HG02571 (cell line): ENCODE measurements around the gene HSPA1A.
"Not testable (repeated sequence)": the region's sequence is repeated elsewhere in the genome, so short reads cannot be mapped to it uniquely, and the experiment has no call there.

Experiments
- ATAC-seq: cut with Tn5 transposase; IDR thresholded peaks from one replicate; pipeline ENCODE4 v1.9.1; 2021; ENCODE audit warnings: mild to moderate bottlenecking, moderate library complexity; ENCODE audit not compliant: unreplicated experiment

HSPA1A gene

DNA sequence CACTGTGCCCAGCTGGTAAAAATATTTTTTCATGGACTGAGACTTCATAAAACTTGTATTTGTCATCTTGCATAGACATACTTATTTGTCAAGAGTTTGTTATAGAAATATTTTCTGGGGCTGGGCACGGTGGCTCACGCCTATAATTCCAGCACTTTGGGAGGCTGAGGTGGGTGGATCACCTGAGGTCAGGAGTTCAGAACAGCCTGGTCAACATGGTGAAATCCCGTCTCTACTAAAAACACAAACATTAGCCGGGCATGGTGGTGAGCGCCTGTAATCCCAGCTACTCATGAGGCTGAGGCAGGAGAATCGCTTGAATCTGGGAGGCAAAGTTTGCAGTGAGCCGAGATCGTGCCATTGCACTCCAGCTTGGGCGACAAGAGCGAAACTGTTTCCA is 6.7 kb upstream of the HSPA1A start:
- not testable (repeated sequence) for ATAC-seq

DNA sequence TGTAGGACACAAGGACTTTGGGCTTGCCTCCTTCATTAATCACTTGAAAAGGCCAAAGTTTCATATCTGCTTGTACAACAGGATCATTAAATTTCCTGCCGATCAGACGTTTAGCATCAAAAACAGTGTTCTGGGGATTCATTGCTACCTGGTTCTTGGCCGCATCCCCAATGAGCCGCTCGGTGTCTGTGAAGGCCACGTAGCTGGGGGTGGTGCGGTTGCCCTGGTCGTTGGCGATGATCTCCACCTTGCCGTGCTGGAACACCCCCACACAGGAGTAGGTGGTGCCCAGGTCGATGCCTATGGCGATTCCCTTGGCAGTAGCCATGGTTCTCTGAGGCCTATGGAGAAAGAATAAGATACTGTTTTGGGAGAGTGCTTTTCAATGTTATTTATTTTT is 3.7 kb upstream of the HSPA1A start:
- ATAC-seq: no peak

DNA sequence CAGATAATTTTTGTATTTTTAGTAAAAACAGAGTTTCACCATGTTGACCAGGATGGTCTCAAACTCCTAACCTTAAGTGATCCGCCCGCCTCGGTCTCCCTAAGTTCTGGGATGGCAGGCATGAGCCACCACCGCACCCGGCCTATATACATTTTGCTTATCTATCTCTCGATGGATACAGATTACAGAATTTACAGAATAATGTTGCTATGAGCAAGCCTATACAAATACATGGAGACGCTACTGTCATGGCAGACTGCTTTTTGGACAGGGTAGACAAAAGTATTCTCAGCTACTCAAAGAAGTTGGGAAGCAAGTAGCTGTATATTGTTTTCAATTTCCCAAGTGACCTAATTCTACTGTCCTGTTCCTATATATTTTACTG is 1.9 kb upstream of the HSPA1A start:
- no peak for ATAC-seq

DNA sequence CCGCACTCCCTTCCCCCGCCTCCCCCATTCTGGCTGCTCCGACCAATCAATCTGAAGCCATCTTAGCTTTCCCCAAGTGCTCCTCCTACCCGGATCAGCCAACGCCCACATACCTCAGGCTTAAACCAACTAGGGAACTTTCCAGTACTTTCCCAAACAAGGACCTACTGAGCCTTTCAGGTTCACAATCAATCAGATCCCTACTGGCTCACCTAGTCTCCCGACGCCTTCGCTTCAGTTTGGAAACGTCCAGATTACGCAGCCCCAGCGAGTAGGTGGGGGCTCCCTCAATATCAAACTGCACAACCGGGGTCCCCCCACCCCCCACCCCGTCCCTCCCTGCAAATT is 692 bp upstream of the HSPA1A start:
- peak; percentile 42 for ATAC-seq

DNA sequence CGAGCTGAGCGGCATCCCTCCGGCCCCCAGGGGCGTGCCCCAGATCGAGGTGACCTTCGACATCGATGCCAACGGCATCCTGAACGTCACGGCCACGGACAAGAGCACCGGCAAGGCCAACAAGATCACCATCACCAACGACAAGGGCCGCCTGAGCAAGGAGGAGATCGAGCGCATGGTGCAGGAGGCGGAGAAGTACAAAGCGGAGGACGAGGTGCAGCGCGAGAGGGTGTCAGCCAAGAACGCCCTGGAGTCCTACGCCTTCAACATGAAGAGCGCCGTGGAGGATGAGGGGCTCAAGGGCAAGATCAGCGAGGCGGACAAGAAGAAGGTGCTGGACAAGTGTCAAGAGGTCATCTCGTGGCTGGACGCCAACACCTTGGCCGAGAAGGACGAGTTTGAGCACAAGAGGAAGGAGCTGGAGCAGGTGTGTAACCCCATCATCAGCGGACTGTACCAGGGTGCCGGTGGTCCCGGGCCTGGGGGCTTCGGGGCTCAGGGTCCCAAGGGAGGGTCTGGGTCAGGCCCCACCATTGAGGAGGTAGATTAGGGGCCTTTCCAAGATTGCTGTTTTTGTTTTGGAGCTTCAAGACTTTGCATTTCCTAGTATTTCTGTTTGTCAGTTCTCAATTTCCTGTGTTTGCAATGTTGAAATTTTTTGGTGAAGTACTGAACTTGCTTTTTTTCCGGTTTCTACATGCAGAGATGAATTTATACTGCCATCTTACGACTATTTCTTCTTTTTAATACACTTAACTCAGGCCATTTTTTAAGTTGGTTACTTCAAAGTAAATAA is 2.0 kb downstream of the HSPA1A start:
- ATAC-seq: not testable (repeated sequence)

DNA sequence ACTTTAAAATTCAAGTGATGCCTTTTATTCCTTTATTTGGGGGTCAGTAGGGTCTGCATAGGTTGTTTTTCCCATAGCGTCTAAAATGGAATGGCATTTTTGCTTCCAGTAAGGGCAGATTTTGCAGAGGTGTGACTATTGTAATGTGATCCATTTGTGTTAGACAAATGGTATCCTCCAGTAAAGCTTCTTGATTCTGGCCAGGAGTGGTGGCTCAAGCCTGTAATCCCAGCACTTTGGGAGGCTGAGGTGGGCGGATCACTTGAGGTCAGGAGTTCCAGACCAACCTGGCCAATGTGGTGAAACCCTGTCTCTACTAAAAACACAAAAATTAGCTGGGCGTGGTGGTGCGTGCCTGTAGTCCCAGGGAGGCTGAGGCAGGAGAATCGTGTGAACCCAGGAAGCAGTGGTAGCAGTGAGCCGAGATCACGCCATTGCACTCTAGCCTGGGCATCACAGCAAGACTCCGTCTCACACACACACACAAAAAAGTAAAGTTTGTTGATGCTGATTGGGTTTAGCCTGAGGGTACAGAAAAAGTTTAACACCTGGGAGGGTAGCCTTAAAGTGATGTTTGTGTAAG is 2.7 kb downstream of the HSPA1A start:
- ATAC-seq: not testable (repeated sequence)

DNA sequence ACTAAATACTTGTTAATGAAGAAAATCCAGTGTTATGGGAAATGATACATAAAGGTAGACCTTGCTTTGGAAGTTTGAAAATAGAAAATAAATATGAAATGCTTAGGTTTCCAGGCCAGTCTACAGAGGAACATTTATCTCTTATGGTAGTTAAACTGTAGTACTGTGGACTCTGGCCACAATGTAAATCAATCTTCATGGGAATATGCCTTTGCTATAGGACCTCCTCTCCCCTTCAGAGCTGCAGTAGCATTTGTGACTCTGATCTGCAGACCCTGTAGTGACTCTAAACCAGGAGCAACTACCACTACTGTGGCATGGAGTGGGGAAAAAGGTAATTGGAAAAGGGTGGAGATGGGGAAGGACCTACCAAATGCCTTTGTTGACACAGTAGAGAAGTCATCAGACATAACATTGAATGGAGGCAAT is 4.5 kb downstream of the HSPA1A start:
- ATAC-seq: no peak

DNA sequence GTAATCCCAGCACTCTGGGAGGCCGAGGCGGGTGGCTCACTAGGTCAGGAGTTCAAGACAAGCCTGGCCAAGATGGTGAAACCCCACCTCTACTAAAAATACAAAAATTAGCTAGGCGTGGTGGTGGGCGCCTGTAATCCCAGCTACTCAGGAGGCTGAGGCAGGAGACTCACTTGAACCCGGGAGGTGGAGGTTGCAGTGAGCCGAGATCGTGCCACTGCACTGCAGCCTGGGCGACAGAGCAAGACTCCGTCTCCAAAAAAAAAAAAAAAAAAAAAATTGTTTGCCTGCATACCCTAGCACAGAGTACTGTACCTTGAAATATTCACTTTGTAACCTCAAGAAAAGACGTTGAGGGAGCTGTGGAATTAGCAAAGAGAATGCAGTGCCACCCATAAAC is 5.1 kb downstream of the HSPA1A start:
- not testable (repeated sequence) for ATAC-seq

DNA sequence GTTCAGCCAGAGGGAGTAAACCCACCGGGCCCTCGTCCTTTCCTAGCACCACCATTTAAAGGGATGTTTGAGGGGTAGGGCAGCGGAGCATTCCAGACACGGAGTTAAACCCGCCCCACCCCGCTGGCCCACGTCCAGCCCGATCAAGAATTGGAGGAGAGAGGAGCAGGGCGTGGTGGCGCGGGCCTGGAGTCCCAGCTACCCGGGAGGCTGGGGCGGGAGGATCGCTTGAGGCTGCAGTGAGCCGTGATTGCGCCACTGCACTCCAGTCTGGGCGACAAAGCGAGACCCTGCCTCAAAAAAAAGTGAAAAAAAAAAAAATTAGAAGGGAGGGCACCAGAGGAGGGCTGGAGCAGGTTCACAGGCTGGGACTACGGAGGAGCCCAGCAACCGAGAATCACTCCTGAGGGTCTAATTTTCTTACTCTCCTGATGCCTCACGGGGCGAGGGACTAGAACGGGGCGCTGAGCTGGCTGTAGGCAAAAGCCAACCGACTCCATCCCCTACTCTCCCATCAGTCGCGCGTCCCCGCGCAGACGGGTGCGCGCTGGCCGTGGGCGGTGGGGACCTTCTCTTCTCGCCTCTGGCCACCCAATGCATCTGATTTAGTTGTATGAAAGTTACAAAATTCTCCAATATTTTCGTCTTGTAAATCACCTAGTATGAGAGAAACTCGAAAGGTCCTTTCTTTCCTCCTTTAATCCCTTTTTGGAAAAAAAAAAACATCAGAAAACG is 6.1 kb downstream of the HSPA1A start:
- ATAC-seq: peak; percentile 56

DNA sequence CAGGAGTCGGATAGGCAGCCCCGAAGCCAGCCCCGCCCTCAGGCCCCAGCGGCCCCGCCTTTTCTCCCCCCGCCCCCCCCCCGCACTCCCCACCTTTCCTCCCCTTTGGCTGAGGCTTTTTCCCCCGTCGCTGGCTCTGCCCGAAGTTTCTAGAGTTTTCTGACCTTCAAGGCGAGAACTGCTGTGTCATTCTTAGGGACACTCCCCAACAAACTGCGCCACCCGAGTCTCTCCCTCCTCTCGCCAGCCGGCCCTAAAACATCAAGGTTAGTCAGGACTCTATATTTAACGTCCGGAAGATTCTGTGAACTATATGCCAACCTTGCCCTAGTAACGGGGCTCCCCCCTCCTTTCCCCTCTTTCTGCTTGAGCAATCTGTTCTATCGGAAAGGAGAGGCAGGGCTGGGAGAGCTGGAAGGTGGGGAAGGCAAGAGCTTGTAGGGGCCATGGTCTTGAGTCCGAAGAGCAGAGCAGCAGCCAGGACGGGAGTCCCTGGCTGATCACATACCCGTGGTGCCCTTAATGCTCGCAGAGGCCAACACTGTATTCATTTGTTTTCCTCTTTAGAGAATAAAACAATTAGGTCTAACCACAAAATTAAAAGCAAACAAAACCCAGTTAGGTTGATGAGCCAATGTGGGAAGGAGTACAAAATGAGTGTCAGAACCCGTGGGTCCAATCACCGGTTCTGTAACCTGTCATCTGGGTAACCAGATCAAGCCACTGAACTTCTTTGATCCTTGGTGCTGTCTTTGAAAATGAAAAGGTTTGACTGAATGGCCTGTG is 6.9 kb downstream of the HSPA1A start:
- peak; percentile 39 for ATAC-seq

DNA sequence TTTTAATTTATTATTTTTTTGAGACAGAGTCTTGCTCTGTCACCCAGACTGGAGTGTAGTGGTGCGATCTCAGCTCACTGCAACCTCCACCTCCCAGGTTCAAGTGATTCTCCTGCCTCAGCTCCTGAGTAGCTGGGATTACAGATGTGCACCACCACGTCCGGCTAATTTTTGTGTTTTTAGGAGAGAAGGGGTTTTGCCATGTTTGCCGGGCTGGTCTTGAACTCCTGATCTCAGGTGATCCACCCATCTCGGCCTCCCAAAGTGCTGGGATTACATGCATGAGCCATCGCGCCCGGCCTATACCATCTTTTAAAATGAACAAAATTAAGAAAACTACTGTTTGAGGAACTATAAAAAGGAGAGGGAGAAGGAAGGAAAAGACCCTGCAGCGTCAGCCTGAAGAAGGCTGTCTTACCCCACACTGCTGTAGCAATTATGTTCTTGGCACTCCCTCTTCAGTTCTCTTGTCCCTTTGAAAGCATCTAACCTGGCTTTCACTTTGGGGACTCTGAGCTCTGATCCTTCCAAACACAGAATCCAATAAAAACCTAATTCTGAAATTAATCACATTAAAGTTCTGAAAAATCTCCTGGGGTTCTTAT is 8.4 kb downstream of the HSPA1A start:
- ATAC-seq: not testable (repeated sequence)

DNA sequence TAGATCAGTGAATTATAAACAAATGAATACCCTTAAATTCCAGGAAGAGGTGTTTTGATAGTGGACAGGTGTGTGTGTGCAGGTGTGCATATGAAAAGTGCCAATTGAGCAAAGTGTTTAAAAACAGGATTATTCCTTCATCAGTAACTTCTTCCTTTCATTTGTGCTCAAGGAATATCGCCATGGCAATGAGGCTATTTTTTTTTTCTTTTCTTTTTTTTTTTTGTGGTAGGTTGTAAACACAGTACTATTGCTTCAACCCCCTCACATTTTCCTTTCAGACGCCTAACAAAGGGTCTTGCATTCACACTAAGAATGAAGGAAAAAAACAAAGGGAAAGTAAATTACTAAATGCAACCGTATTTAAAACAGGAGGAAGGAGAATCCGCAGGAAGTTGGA is 10.2 kb downstream of the HSPA1A start:
- ATAC-seq: no peak

DNA sequence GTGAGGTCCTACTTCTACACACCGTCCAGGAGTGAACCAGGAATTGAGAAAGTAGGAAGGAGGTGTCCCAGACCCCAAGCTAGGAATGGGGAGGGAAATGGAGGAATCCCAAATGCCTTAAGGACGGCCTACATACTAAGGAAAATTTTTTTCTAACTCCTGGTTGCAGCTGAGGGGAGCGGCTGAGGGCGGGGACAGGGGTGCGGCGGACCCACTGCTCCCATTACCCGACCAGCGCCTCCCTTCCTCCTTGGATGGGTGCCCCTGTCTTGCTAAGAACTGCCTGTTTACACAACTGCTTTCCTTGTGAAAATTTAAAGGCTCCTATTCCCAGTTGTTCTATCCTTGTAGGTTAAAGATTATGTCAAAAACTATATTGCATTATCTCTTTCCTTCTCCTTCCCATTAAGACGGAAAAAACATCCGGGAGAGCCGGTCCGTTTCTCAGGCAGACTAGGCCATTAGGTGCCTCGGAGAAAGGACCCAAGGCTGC is 11.5 kb downstream of the HSPA1A start:
- ATAC-seq: no peak

DNA sequence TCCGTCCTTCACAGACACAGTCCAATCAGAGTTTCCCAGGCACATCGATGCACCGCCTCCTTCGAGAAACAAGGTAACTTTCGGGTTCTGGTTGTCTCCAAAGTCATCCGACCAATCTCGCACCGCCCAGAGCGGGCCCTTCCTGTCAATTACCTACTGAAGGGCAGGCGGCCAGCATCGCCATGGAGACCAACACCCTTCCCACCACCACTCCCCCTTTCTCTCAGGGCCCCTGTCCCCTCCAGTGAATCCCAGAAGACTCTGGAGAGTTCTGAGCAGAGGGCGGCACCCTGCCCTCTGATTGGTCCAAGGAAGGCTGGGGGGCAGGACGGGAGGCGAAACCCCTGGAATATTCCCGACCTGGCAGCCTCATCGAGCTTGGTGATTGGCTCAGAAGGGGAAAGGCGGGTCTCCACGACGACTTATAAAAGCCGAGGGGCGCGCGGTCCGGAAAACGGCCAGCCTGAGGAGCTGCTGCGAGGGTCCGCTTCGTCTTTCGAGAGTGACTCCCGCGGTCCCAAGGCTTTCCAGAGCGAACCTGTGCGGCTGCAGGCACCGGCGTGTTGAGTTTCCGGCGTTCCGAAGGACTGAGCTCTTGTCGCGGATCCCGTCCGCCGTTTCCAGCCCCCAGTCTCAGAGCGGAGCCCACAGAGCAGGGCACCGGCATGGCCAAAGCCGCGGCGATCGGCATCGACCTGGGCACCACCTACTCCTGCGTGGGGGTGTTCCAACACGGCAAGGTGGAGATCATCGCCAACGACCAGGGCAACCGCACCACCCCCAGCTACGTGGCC is 12.1 kb downstream of the HSPA1A start, which contains the start of gene HSPA1B:
HSPA1B (plus strand) TSS at position 453 of the 794 bp plus-strand sequence; CDS start at position 666, 213 bp downstream.
- ATAC-seq: peak; percentile 69

DNA sequence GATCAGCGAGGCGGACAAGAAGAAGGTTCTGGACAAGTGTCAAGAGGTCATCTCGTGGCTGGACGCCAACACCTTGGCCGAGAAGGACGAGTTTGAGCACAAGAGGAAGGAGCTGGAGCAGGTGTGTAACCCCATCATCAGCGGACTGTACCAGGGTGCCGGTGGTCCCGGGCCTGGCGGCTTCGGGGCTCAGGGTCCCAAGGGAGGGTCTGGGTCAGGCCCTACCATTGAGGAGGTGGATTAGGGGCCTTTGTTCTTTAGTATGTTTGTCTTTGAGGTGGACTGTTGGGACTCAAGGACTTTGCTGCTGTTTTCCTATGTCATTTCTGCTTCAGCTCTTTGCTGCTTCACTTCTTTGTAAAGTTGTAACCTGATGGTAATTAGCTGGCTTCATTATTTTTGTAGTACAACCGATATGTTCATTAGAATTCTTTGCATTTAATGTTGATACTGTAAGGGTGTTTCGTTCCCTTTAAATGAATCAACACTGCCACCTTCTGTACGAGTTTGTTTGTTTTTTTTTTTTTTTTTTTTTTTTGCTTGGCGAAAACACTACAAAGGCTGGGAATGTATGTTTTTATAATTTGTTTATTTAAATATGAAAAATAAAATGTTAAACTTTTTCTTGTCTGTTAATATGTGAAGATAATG is 14.4 kb downstream of the HSPA1A start:
- no peak for ATAC-seq

DNA sequence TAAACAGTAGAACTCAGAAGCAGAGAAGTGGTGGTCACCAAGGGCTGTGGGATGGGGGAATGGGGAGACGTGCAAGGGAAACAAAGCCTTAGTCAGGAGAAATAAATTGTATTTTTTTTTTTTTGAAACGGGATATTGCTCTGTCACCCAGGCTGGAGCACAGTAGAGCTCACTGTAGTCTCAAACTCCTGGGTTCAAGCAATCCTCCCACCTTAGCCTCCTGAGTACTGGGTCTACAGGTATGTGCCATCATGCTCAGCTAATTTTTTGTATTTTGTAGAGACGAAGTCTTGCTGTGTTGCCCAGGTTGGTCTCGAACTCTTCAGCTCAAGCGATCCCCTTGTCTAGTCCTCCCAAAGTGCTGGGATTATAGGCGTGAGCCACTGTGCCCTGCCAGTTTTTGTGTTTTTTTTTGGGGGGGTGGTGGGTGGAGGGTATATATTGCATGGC is 15.6 kb downstream of the HSPA1A start:
- ATAC-seq: no peak

DNA sequence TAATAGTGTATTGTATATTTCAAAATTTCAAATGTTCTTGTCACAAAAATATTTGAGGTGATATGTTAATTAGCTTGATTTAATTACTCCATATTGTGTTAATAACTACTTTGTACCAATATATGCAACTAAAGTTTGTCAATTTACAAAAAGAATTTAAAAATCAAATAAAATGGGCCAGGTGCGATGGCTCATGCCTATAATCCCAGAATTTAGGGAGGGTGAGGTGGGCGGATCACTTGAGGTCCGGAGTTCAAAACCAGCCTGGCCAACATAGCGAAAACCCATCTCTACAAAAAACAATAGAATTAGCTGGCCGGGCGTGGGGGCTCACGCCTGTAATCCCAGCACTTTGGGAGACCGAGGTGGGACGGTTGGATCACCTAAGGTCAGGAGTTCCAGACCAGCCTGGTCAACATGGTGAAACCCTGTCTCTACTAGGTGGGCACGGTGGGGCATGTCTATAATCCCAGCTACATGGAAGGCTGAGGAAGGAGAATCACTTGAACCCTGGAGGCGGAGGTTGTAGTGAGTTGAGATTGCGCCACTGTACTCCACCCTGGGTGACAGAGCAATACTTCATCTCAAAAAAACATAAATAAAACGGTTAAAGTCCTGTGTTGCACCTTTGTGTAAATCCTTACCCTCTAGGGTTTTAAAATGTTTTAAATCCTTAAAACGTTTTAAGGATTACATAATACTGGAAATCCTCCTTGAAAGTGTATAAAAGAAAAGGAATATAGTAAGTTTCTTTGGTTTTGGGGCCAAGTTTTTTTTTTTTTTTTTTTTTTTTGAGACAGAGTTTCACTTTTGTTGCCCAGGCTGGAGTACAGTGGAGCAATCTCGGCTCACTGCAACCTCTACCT is 16.2 kb downstream of the HSPA1A start:
- ATAC-seq: no peak
